Endothelial cell (in vitro differentiated cells): ENCODE data around the gene LARGE1. TPM values are rescaled to one million over a fixed set of nuclear protein-coding genes. Genes with fewer than 3 reads are reported as not detected.
A peak's percentile ranks its signal among the peaks of the same experiment; 100 is the strongest.
"Not testable (repeated sequence)": the region's sequence is repeated elsewhere in the genome, so short reads cannot be mapped to it uniquely, and the experiment has no call there.

Source experiments
- DNase-seq: peaks from one replicate; pipeline ENCODE4 v3.0.0; 2021; ENCODE audit warnings: low spot score
- H3K27ac Mint-ChIP-seq: one replicate; pipeline ENCODE4 v1.8.0; 2021; ENCODE audit warnings: mixed read lengths, inconsistent platforms; ENCODE audit not compliant: unreplicated experiment
- H3K27me3 Mint-ChIP-seq: one replicate; pipeline ENCODE4 v1.8.0; 2021; ENCODE audit warnings: mild to moderate bottlenecking, moderate library complexity, mixed read lengths, inconsistent platforms; ENCODE audit not compliant: unreplicated experiment
- H3K36me3 Mint-ChIP-seq: one replicate; pipeline ENCODE4 v1.8.0; 2021; ENCODE audit warnings: mild to moderate bottlenecking, low read depth, mixed read lengths, inconsistent platforms; ENCODE audit not compliant: unreplicated experiment
- H3K4me1 Mint-ChIP-seq: one replicate; pipeline ENCODE4 v1.8.0; 2021; ENCODE audit warnings: mild to moderate bottlenecking, mixed read lengths, inconsistent platforms; ENCODE audit not compliant: unreplicated experiment
- H3K4me3 Mint-ChIP-seq: one replicate; pipeline ENCODE4 v1.8.0; 2021; ENCODE audit warnings: mild to moderate bottlenecking, mixed read lengths, inconsistent platforms; ENCODE audit not compliant: unreplicated experiment
- H3K9me3 Mint-ChIP-seq: one replicate; pipeline ENCODE4 v1.8.0; 2021; ENCODE audit warnings: mixed read lengths, inconsistent platforms; ENCODE audit not compliant: unreplicated experiment
- CTCF ChIP-seq: fragments of 200-600 bp; sonication (generic); IDR thresholded peaks from one replicate; pipeline ENCODE4 v1.5.0; 2021; ENCODE audit warnings: antibody characterized with exemption; ENCODE audit not compliant: unreplicated experiment
- total RNA-seq: library from RNA; stranded (reverse); fragmentation: NEBNext Ultra II Directional; extraction: Animal tissue kit (Norgen Biotek cat#: 25700); gene quantifications from one replicate; pipeline ENCODE4 v1.2.1, GENCODE V29; 2021; ENCODE audit not compliant: unreplicated experiment

The LARGE1 gene
- total RNA-seq, 1 donor from 2014 or later, result 25.4 TPM

DNA sequence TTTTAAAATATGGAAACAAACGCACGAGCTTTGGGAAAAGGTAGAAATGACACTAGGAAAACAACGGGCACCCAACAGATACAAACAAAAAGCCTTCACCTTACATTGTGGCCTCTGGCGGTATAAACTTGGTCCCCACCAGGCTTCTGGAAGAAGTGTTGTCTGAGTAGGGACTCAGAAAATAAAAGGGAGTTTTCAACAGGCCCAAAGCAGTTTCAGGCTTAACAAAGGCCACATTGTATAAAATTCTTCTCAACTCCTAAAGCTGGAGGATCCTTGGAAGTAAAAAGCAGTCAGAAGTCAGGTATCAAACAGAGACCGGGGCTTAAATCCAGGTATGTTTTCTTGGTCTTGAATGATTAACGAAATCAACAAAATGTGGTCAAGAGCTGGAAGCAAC is 61.0 kb downstream of the LARGE1 start:
- Mint-ChIP-seq H3K27ac (no peak overlapping the region), H3K9me3 (no peaks in the 10 kb centered on the region), H3K36me3 (no peaks in the 10 kb centered on the region), H3K27me3 (no peaks in the 10 kb centered on the region), H3K4me1 (peaks cover 3% of the 10 kb centered on the region), H3K4me3 (no peak overlapping the region)
- DNase-seq, result no peak
- no peak for TF ChIP-seq CTCF

- H3K27me3 Mint-ChIP-seq, H3K4me1 Mint-ChIP-seq, H3K9me3 Mint-ChIP-seq, H3K27ac Mint-ChIP-seq, DNase-seq, H3K36me3 Mint-ChIP-seq, H3K4me3 Mint-ChIP-seq: not testable (repeated sequence)
Observed at GRCh38 chr22:33858653-33859052, 61.6 kb downstream of the LARGE1 start.

GRCh38 chr22:33857767-33858166 is 62.5 kb downstream of the LARGE1 start:
- not testable (repeated sequence) for H3K27me3 Mint-ChIP-seq, H3K9me3 Mint-ChIP-seq, H3K4me3 Mint-ChIP-seq, H3K36me3 Mint-ChIP-seq, H3K27ac Mint-ChIP-seq, DNase-seq
- H3K4me1 Mint-ChIP-seq, result peaks cover 12% of the 10 kb centered on the region

DNA sequence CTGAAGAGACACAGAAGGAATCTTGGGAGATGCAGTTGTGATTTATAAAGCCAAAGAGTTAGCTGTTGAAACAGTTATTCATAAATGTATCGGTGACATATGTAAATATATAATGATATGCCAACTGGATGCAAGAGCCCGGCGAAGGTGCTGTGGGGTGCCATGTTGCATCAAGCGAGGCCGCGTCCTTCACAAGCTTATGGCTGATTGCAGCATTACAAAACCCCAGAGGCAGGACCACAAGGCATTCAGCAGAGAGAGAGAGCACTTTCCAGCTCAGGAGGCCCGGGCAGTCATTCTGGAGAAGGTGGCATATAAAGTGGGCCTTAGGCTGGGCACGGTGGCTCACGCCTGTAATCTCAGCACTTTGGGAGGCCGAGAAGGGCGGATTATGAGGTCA is 65.6 kb downstream of the LARGE1 start:
- Mint-ChIP-seq H3K36me3 (no peaks in the 10 kb centered on the region), H3K4me3 (no peak overlapping the region), H3K4me1 (peaks cover 23% of the 10 kb centered on the region), H3K9me3 (no peaks in the 10 kb centered on the region), H3K27me3 (no peaks in the 10 kb centered on the region), H3K27ac (no peak overlapping the region)
- no peak for TF ChIP-seq CTCF
- no peak for DNase-seq

DNA sequence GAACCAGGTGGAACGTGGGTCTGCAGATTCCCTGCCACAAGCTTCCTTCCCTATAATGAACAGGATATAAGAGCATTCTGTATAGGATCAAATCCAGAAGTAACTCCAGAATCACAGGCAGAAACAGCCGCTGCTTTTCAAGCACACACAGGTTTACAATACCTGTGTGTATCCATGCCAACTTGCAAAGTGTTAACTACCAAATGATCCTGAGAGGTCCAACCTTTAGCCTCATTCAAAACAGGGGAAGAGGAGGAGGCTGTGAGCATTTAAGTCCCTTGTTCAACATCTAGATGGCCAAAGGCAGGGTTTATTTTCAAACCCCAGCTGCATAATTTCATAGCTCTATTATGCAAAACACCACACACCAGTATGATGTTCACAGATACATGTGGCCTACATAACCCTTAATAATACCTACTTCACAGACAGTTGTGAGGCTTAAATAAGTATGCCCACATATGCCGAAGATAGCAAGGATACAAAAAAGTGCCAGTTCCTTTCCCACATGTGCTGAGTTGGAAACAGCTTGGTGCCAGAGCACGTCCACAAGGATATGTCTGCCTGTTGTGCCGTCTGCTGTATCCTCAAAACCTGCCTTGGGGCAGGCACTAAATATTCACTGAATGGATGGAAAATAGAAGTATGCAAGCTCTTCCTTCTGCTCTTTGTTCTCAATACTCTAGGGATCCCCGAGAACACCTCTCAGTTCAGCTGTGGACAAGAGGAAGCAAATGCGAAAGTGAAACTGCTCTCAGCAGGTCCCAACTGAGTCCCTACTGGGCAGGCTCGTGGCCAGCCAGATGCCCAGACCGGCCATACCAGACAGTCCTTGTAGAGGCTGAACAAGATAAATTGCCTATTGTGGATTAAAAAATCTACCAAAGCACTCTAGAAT is 66.8 kb downstream of the LARGE1 start:
- no peaks in the 10 kb centered on the region for H3K36me3 Mint-ChIP-seq
- H3K4me3 Mint-ChIP-seq, result peak overlapping the region; percentile 13
- peak overlapping the region; percentile 34 for H3K27ac Mint-ChIP-seq
- H3K9me3 Mint-ChIP-seq, result no peaks in the 10 kb centered on the region
- no peak for TF ChIP-seq CTCF
- DNase-seq, result no peak
- peaks cover 1% of the 10 kb centered on the region for H3K27me3 Mint-ChIP-seq
- peaks cover 28% of the 10 kb centered on the region for H3K4me1 Mint-ChIP-seq

DNA sequence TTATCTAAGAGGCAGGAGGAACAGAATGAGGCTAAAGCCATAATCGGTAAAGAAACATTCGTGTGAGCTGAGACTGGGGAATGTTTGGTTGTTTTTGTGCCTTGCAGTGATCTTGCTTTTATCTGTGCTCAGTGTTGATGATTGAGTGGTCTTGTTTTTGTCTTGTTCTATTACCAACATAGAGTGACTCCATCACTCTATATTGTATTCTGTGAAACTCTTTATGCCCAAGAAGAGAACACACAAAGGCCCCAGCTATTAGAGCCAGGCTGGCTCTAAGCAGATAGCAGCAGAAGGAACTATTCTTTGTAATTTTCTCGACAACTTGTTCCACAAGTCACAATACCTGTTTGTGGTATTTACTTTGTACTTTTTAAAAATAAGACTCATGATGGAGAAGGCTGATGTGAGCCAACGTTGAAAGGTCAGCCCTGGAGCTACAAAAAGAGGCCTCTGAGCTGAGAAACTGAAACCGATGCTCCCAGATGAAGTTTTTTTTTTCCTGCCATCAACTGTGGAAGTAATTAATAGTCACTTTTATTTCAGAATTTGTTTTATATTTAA is 68.4 kb downstream of the LARGE1 start:
- no peak for TF ChIP-seq CTCF
- no peaks in the 10 kb centered on the region for H3K36me3 Mint-ChIP-seq
- H3K9me3 Mint-ChIP-seq, result no peaks in the 10 kb centered on the region
- peaks cover 1% of the 10 kb centered on the region for H3K27me3 Mint-ChIP-seq
- no peak for DNase-seq
- peaks cover 25% of the 10 kb centered on the region for H3K4me1 Mint-ChIP-seq
- no peak overlapping the region for H3K4me3 Mint-ChIP-seq
- no peak overlapping the region for H3K27ac Mint-ChIP-seq
